HL-60 (cell line): Measurements from ENCODE around the gene LIN37.

ENCODE experiments used
- DNase-seq, 2 experiments: peaks; one replicate each; pipeline ENCODE4 v3.0.0-alpha.2; 2010 to 2020; ENCODE audit warnings: low read depth in 1 of 2, low spot score in 1 of 2
- H3K27ac ChIP-seq: fragments of 250-450 bp; sonication (Bioruptor Pico); replicated peaks from 2 replicates; pipeline ENCODE4 v1.5.1; 2020; ENCODE audit warnings: mild to moderate bottlenecking, moderate library complexity
- H3K27me3 ChIP-seq: fragments of 250-450 bp; sonication (Bioruptor Pico); 2 replicates; pipeline ENCODE4 v1.5.1; 2021; ENCODE audit warnings: mild to moderate bottlenecking, moderate library complexity; ENCODE audit not compliant: insufficient read depth, poor library complexity, severe bottlenecking
- H3K4me3 ChIP-seq: replicated peaks from 2 replicates; pipeline ENCODE4 v1.5.1; 2011; ENCODE audit warnings: mild to moderate bottlenecking, control low read depth, low read length; ENCODE audit not compliant: insufficient read depth
- GABPA ChIP-seq: IDR thresholded peaks from 2 replicates; pipeline ENCODE4 v1.6.1; 2012; ENCODE audit warnings: low read depth
- POLR2AphosphoS5 ChIP-seq: IDR thresholded peaks from 2 replicates; pipeline ENCODE4 v1.6.1; 2012; ENCODE audit warnings: low read depth
- SPI1 ChIP-seq: IDR thresholded peaks from 2 replicates; pipeline ENCODE4 v1.6.1; 2012; ENCODE audit warnings: low read depth, mild to moderate bottlenecking, borderline replicate concordance
- TF ChIP-seq, protein P1 (sequence below): IDR thresholded peaks from 2 replicates; pipeline ENCODE4 v1.6.1; 2012; ENCODE audit warnings: low read depth; ENCODE audit not compliant: insufficient replicate concordance
- TF ChIP-seq, protein P2 (sequence below): IDR thresholded peaks from one replicate; pipeline ENCODE4 v1.5.1; 2011; ENCODE audit warnings: low read length, control low read depth, inconsistent platforms; ENCODE audit not compliant: insufficient read depth

The LIN37 gene

DNA sequence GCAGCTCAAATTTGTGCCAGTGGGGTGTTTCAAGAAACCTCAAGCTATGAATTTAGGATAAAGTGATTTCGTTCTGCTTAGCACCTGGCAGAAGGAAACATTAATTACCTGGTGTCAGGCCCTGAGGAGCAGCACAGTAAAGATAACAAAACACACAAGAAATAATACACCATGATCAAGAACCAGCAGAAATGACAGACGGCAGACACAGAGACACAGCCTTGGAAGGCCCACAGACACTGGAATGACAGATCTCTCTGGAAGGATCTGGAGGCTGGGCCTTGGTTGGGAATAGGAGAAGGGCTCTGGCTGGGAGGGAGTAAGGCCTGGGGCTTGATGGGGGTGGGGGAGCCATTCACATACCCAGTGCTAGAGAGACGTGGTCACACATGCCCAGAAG lies 53.5 kb downstream of the LIN37 start:
- no peak for DNase-seq

More for the DNA sequence above, 53.5 kb downstream of the LIN37 start:
- peaks cover 4% of the 10 kb centered on the region for H3K27me3 ChIP-seq
- no peak for TF ChIP-seq GABPA
- TF ChIP-seq SPI1 = no peak
- TF ChIP-seq, protein P1, sequence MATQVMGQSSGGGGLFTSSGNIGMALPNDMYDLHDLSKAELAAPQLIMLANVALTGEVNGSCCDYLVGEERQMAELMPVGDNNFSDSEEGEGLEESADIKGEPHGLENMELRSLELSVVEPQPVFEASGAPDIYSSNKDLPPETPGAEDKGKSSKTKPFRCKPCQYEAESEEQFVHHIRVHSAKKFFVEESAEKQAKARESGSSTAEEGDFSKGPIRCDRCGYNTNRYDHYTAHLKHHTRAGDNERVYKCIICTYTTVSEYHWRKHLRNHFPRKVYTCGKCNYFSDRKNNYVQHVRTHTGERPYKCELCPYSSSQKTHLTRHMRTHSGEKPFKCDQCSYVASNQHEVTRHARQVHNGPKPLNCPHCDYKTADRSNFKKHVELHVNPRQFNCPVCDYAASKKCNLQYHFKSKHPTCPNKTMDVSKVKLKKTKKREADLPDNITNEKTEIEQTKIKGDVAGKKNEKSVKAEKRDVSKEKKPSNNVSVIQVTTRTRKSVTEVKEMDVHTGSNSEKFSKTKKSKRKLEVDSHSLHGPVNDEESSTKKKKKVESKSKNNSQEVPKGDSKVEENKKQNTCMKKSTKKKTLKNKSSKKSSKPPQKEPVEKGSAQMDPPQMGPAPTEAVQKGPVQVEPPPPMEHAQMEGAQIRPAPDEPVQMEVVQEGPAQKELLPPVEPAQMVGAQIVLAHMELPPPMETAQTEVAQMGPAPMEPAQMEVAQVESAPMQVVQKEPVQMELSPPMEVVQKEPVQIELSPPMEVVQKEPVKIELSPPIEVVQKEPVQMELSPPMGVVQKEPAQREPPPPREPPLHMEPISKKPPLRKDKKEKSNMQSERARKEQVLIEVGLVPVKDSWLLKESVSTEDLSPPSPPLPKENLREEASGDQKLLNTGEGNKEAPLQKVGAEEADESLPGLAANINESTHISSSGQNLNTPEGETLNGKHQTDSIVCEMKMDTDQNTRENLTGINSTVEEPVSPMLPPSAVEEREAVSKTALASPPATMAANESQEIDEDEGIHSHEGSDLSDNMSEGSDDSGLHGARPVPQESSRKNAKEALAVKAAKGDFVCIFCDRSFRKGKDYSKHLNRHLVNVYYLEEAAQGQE = no peak
- TF ChIP-seq, protein P2, sequence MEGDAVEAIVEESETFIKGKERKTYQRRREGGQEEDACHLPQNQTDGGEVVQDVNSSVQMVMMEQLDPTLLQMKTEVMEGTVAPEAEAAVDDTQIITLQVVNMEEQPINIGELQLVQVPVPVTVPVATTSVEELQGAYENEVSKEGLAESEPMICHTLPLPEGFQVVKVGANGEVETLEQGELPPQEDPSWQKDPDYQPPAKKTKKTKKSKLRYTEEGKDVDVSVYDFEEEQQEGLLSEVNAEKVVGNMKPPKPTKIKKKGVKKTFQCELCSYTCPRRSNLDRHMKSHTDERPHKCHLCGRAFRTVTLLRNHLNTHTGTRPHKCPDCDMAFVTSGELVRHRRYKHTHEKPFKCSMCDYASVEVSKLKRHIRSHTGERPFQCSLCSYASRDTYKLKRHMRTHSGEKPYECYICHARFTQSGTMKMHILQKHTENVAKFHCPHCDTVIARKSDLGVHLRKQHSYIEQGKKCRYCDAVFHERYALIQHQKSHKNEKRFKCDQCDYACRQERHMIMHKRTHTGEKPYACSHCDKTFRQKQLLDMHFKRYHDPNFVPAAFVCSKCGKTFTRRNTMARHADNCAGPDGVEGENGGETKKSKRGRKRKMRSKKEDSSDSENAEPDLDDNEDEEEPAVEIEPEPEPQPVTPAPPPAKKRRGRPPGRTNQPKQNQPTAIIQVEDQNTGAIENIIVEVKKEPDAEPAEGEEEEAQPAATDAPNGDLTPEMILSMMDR = no peak
- TF ChIP-seq POLR2AphosphoS5 = no peak
- no peak overlapping the region for H3K4me3 ChIP-seq
- H3K27ac ChIP-seq = no peak overlapping the region
